ENCODE data around the gene DRD2. TPM values are rescaled to one million over a fixed set of nuclear protein-coding genes. Genes with fewer than 3 reads are reported as not detected.

DRD2 gene
- total RNA-seq, 2 donors from 2014 or later: 0.26 TPM; not detected in 1

GRCh38 chr11:113446112-113446511, 29.1 kb downstream of the DRD2 start:
- no peak overlapping the region for H3K4me3 ChIP-seq
- no peaks in the 10 kb centered on the region for H3K4me1 ChIP-seq
- H3K9me3 ChIP-seq: no peaks in the 10 kb centered on the region
- ATAC-seq (no peak), DNase-seq (no peak)
- TF ChIP-seq, protein P1, sequence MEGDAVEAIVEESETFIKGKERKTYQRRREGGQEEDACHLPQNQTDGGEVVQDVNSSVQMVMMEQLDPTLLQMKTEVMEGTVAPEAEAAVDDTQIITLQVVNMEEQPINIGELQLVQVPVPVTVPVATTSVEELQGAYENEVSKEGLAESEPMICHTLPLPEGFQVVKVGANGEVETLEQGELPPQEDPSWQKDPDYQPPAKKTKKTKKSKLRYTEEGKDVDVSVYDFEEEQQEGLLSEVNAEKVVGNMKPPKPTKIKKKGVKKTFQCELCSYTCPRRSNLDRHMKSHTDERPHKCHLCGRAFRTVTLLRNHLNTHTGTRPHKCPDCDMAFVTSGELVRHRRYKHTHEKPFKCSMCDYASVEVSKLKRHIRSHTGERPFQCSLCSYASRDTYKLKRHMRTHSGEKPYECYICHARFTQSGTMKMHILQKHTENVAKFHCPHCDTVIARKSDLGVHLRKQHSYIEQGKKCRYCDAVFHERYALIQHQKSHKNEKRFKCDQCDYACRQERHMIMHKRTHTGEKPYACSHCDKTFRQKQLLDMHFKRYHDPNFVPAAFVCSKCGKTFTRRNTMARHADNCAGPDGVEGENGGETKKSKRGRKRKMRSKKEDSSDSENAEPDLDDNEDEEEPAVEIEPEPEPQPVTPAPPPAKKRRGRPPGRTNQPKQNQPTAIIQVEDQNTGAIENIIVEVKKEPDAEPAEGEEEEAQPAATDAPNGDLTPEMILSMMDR (IDR thresholded peaks at IDR 0.05): no peak
- no peaks in the 10 kb centered on the region for H3K27me3 ChIP-seq
- H3K27ac ChIP-seq: no peak overlapping the region
- H3K36me3 ChIP-seq (replicated peaks in 1 of 2; ENCODE audit: insufficient read depth in 1 of 2, low read depth in 2 of 2): no peaks in the 10 kb centered on the region
- intact Hi-C loops (cut with DNase I): no loop called here
- WGBS, 2 donors: 58% methylated on average over 6 of the region's 6 CpGs

DNA sequence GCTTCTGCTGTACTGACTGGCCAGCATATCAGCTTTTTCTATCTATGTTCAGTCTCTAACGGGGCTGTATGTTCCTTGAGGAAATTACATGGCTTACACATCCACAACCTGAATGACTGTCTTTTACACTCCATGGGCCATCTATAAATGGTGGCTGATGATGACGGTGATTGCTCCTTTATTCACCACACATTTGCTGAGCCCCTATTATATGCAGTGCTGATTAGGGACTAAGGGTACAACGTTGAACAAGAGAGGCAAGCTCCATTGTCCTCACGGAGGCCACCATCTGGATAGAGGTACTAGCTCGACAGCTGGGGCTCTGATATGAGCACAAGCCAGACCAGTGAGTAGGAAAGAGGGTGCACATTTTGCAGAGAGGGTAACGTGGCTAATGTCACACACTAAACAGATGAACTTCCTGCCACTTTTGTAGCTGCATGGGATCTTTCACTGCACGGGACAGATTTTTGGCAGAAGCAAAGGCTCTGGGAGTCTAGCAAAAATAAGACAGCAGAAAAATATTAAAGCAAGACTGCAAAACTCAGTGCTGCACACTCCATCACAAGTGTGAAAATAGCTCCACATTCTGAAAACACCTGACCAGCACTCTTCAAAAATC, 30.6 kb downstream of the DRD2 start:
- ATAC-seq (no peak), DNase-seq (no peak)
- H3K4me1 ChIP-seq: no peaks in the 10 kb centered on the region
- 40 to 49% methylated on average over 7 of the region's 7 CpGs for WGBS, 2 donors
- intact Hi-C loops (cut with DNase I): no loop called here
- no peak overlapping the region for H3K4me3 ChIP-seq
- H3K27ac ChIP-seq: no peak overlapping the region
- H3K27me3 ChIP-seq: no peaks in the 10 kb centered on the region
- TF ChIP-seq, protein P1 (IDR thresholded peaks at IDR 0.05): no peak
- TF ChIP-seq POLR2A (IDR thresholded peaks at IDR 0.05): no peak
- H3K36me3 ChIP-seq (replicated peaks in 1 of 2; ENCODE audit: insufficient read depth in 1 of 2, low read depth in 2 of 2): no peaks in the 10 kb centered on the region
- no peaks in the 10 kb centered on the region for H3K9me3 ChIP-seq

- DNase-seq (no peak), ATAC-seq (no peak)
- TF ChIP-seq POLR2A (IDR thresholded peaks at IDR 0.05): no peak
- TF ChIP-seq, protein P1 (IDR thresholded peaks at IDR 0.05): no peak
- Histone ChIP-seq H3K27ac (no peak overlapping the region), H3K4me1 (no peaks in the 10 kb centered on the region), H3K36me3 (replicated peaks in 1 of 2; ENCODE audit: insufficient read depth in 1 of 2, low read depth in 2 of 2) (no peaks in the 10 kb centered on the region), H3K9me3 (no peaks in the 10 kb centered on the region), H3K27me3 (no peaks in the 10 kb centered on the region), H3K4me3 (no peak overlapping the region)
- intact Hi-C loops (cut with DNase I): no loop called here
- 50 to 61% methylated on average over 2 of the region's 2 CpGs for WGBS, 2 donors
These were observed 34.4 kb downstream of the DRD2 start for GRCh38 chr11:113440816-113441215.

DNA sequence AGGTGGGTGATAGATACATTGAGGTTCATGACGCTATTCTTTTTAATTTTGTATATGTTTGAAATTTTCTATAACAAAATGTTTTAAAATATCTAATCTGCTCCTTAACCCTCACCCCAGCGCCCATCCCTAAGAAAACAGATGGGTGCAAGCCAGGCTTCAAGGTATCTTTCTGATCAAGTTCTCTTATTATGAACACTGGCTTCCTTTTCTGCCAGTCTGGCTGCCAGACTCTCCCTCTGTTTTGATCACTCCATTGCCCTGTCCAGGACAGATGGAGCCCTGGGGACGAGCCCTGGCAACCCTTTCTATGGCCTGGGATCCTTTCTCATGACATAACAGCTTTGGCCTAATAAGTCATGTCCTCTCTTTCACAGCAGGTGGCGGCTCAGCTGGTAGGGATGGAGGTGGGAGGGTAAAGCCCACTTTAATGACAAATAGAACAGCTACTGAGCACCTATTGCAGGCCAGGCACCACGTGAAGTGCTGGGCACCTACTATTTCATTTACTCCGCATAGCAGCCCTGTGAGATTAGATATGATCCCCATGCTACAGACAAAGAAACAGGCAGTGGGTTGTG, 38.4 kb downstream of the DRD2 start:
- Histone ChIP-seq H3K27ac (no peak overlapping the region), H3K4me3 (no peak overlapping the region), H3K36me3 (replicated peaks in 1 of 2; ENCODE audit: insufficient read depth in 1 of 2, low read depth in 2 of 2) (no peaks in the 10 kb centered on the region), H3K4me1 (no peaks in the 10 kb centered on the region), H3K9me3 (no peaks in the 10 kb centered on the region), H3K27me3 (no peaks in the 10 kb centered on the region)
- TF ChIP-seq POLR2A (IDR thresholded peaks at IDR 0.05): no peak
- TF ChIP-seq, protein P1 (IDR thresholded peaks at IDR 0.05): no peak
- WGBS, 2 donors: 49 to 56% methylated on average over 6 of the region's 6 CpGs
- intact Hi-C loops (cut with DNase I): no loop called here
- ATAC-seq: no peak
- DNase-seq: no peak

Data from body of pancreas (tissue), 4 donors.